H4 (cell line): ENCODE measurements around the gene MRTFA. TPM values are rescaled to one million over a fixed set of nuclear protein-coding genes. Genes with fewer than 3 reads are reported as not detected.

ENCODE experiments used
- DNase-seq: peaks from one replicate; pipeline ENCODE4 v3.0.0-alpha.2; 2015; ENCODE audit warnings: low spot score
- total RNA-seq: library from RNA; depleted of rRNA; stranded (reverse); fragments of >200 nt; shearing (Covaris generic); gene quantifications from 2 replicates; pipeline ENCODE4 v1.2.3, GENCODE V29; 2014

Gene MRTFA
- total RNA-seq, 1 experiment from 2014 or later: 20.5 TPM

DNA sequence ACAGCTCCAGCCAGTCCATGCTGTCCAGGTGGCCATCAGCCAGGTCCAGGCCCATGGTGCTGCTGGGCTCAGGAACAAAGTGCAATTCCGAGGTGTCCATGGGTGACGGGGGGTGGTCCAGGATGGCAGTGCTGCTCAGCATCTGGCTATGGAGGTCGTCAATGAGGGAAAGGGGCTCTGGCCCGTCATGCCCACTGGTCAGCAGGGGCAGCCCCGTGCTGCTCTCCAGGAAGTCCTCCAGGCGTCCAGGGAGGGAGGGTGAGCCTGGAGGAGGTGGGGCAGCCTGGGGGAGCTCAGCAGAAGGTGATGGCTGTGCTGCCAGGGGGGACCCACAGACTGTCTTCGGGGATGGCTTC, 225.0 kb downstream of the MRTFA start:
- no peak for DNase-seq

DNA sequence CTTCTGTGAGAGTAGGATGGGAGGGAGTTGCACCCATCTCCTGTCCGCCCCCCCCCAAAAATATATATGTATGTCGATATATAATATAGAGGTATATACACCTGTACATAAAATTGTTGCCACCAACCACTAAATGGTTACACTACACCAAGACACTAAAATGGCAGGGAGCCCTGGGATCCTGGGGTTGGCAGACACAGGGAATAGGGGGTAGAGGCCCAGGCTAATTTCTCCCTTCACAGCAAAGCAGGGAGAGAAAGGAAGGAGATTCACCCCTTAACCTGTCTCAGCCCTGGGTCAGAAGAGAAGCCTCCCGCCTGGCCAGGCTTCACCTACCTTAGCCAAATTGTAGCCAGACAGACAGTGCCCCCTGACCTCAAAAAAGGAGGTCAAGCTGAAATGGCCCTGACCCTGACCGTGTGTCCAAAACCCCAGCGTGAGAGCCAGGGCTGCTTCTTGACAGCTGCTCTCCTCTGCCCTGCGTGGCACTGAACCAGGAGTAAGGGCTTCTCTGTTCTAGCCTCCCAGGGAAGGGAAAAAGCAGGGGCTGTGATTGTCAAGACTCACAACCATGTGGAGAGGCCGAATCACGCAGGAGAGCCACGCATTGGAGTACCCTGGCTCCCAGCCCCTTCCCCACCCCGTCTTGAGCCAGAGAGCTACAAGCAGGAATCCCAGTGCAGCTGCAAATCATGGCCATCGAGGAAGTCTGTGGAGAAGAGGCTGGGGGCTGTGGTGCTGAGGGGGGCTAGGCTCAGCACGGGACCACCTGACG, 225.6 kb downstream of the MRTFA start:
- no peak for DNase-seq

DNA sequence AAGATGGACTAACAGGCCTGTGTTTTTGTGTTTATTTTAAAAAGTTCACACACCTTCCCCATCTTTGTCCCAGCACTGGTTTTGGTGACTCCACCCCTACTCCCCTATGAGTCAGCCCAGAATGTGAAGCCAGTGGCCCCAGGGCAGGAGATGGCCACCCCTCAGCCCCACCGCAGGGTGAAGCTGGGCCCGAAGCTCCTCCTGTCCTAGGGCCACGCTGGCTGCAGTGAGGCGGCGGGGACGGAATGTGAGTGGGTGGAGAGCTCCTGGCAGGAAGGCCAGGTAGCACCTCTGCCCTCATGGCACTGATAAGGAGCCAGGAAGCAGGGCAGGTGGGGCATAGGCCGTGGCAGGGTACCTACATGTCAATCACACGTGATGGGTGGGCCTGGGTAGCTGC, 226.2 kb downstream of the MRTFA start:
- DNase-seq: no peak

DNA sequence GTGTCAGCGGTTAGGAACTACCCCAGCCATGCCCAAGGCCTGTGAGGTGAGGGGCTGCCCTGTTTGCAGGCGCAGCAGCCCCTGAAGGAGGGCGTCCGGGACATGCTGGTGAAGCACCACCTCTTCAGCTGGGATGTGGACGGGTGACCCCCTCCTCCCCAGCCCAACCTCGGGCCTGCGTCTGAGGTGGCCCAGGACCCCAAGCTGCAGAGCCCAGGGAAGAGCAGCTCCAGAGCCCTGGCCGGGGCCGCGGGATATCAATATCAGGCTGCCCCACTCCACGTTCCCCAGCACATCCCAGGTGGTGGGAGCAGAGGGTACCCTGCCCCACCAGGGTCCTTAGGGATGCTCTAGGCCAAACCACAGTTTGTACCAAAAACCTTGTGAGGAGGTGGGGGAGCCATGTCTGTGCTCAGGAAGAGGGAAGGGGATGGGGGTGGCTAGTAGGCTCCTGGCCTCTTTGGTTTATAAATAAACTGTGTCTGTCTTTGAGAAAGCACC, 226.9 kb downstream of the MRTFA start:
- no peak for DNase-seq

DNA sequence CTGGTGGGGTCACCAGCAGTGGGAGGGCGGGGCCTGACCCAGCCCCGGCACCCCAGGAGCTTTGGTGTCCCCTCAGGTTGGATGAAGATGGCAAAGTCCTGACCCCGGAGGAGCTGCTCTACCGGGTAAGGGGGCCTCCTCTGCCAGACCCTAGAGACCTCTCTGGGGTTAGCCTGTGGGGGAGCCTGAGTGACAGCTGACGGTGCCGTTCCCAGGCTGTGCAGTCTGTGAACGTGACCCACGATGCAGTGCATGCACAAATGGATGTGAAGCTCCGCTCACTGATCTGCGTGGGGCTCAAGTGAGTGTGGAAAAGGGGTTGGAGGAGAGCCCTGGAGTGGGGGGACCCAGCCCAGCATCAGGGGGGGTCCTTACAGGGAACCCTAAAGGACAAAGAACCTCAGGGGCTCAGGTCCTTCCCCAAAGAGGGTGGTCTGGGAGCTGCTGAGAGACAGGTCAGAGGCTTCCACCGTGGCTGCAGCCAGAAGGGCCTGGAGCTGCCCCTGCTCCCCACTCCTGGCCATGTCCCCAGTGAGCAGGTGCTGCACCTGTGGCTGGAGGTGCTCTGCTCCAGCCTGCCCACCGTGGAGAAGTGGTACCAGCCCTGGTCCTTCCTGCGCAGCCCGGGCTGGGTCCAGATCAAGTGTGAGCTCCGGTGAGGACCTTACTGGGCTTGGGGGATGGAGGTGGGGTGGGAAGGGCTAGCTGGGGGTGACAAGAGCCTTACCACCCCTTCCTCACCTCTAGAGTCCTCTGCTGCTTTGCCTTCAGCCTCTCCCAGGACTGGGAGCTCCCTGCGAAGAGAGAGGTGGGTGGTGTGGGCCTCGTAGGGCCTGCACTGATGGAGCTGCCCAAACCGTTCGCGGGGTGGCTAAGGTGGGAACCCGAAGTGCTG, 227.6 kb downstream of the MRTFA start:
- DNase-seq: no peak

DNA sequence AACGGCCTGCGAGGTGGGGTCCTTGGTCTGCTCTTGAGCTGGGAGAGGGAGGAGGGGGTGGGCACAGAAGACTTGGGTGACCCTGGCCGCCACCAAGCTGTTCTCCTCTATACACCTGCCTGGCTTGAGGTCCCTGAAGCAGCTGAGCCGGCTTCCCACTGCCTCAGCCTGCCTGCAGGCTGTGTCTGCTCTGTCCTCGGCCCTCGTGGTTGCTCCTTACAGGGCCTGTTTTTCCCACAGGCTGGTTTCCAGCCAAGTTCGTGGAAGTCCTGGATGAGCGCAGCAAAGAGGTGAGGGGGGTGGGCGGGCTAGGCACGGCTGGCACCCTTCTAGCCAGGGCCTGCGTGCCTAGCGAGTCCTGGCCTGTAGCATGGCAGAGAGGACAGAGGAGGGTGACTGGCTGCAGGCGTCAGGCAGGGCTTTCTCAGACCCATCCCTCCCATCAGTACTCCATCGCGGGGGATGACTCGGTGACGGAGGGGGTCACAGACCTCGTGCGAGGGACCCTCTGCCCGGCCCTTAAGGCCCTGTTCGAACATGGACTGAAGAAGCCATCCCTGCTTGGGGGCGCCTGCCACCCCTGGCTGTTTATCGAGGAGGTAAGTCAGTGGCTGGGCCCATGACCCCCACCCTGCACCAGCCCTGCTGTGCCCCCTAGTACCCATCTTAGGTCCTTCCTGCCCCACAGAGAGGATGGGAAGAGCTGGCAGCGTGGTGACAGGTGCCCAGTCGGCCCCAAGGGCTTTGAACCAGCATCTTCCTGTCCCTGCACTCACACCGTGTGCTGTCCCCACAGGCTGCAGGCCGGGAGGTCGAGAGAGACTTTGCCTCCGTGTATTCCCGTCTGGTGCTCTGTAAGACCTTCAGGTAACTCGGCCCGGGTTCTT, 228.4 kb downstream of the MRTFA start:
- DNase-seq: no peak

DNA sequence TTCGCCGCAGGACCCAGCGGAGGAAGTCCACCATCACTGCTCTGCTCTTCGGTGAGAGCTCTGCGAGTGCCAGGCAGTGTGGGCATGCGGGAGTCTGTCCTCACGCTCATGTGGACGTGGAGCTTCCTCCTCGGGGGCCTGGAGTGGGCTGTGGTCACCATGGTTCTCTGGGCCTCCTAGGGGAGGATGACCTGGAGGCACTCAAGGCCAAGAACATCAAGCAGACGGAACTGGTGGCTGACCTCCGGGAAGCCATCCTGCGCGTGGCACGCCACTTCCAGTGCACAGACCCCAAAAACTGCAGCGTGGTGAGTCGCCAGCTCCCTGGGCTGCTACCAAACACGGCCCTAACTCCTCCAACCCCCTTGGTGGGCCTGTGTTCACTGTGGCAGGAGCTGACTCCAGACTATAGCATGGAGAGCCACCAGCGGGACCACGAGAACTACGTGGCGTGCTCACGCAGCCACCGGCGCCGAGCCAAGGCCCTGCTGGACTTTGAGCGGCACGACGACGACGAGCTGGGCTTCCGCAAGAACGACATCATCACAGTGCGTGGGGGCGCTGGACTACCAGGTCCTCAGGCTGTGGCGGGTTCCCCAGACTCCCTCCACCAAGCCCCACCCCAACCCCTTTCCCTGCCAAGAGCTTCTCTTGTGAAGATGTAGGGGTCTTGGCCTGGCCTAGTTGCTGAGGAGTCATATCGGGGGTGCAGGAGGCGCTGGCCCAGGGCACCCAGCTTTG, 229.3 kb downstream of the MRTFA start:
- DNase-seq: no peak

DNA sequence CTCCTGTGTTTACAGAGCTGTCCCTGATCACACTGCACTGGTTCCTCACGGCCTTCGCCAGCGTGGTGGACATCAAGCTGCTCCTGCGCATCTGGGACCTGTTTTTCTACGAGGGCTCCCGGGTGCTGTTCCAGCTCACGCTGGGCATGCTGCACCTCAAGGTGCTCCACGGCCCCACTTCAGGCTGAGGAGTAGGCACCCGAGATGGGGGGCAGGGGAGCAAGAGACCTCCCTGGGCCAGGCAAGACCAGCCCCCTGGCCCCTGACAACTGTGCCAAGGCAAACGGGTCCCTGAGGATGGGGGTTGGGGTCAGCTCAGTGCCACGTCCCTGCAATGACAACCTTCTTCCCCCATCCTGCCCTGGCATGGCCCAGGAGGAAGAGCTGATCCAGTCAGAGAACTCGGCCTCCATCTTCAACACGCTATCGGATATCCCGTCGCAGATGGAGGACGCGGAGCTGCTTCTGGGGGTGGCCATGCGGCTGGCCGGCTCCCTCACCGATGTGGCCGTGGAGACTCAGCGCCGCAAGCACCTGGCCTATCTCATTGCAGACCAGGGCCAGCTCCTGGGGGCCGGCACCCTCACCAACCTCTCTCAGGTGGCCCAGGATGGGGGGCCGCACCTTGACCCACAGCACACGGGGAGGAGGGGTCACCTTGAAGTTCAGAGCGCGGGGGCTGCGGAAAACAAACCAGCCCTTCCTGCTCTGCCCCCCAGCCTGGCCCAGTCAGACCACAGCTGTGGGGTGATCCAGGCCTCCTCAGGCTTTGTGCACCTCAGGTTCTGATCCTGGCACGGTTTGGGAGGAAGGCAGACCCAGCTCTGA, 230.2 kb downstream of the MRTFA start:
- no peak for DNase-seq

DNA sequence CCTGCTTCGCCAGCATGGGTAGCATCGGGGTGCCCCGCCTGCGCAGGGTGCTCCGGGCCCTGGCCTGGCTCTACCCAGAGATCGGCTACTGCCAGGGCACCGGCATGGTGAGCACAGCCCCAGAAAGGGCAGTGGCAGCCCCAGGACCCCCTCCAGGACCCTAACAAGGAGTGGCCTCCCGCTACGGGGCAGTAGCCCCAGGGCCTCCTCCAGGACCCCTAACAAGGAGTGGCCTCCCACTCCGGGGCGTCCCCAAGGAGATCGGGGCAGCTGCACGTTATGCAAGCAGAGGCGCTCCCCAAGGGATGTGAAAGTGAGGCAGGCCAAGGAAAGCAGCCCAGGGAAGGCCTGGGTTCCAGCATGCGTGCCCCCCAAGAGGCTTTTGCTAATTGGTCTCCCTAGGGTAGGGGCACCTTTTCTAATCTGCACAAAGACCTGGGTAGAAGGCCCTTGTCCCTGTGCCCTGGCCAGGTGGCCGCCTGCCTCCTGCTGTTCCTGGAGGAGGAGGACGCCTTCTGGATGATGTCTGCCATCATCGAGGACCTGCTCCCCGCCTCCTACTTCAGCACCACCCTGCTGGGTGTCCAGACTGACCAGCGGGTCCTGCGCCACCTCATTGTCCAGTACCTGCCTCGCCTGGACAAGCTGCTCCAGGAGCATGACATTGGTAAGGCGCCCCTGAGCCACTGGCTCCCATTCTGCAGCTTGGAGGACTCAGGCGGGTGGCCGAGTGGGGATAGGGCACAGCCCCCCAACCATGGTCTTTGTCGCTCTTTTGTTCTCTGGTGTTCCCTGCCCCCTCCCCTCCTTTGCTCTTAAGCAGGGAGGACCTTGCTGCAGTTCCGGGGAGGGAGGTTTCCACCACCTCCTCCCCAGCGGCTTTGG, 231.1 kb downstream of the MRTFA start:
- no peak for DNase-seq

DNA sequence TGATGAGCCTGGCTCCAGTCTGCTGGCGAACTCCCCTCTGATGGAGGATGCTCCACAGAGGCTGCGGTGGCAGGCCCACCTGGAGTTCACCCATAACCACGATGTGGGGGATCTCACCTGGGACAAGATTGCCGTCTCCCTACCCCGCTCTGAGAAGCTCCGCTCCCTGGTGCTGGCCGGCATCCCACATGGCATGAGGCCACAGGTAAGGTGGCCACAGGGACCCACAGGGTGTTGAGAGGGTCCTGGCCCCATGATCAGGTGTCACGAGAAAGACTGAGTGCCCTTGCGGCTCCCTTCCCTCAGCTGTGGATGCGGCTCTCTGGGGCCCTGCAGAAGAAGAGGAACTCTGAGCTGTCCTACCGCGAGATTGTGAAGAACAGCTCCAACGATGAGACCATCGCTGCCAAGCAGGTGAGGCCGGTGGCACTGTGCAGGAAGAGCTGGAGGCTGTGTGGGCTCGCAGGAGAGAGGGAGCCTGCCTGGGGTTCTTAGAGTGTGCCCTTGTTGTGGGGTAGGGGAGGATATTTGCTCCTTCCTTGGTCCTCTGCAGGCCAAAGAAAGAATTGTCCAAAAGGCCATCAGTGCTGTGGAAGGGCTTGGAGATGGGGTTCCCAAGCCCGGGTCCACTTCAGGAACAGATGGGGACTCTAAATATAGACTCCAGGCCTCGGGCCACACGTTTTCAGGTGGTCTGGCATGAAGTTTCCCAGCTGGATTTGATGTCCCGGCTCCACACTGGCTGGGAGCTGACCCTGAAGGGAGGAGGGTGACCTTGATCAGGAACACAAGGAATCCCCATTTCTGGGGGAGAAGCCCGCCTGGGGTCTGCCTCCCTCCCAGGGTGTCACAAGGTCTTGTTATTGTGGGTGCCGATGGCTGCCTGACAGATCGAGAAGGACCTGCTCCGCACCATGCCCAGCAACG, 232.0 kb downstream of the MRTFA start:
- no peak for DNase-seq

DNA sequence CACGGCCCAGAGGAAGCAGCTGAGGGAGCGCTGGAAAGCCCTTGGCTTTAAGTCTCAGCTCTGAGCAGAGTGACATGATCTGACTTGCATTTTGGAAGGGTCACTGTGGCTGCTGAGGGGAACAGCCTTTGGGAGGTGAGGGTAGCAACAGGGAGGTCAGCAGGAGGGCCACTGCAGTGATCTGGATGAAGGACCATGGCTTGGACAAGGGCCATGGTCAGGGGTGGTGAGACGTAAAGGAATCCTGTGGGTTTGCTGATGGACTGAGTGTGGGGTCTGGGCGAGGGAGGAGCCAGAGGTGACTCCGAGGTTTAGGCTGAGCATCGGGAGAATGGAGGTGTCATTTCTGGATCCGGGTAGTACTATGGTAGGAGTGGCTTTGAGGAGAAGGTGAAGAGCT, 232.9 kb downstream of the MRTFA start:
- no peak for DNase-seq

DNA sequence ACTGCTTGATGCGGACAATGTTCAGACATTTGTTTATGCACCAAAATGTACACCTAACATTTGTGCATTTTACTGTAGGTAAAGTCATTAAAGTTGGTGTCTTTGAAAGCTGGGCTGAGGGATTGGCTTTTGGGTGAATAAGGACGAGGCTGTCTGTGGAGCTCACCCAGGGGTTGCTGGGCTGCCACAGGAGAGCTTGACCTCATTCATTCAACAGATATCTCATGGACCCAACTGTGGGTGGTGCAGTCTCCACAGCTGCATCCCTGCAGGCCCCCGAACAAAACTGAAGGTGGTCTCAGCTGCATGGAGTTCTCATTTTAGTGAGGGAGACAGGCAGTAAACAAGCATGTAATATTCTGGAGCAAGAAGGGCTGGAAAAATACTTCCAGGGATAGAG, 233.4 kb downstream of the MRTFA start:
- no peak for DNase-seq

DNA sequence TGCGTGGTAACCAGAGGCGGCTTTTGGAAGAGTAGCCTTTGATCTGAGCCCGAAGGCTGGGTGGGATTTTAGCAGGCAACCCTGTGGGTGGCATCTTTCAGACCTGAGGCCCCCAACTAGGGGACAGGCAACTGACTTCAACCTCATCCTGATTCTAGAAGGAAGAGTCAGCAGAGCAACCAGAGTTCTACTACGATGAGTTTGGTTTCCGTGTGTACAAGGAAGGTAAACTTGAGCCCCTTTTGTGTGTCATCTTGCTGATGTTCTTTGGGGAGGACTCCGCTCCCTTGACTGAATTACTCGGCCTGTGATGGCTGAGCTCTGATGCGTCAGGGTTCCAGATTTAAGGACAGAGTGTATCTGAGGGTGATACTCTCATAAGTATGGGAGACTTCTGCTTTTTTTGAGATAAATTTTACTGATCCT, 234.5 kb downstream of the MRTFA start:
- no peak for DNase-seq

DNA sequence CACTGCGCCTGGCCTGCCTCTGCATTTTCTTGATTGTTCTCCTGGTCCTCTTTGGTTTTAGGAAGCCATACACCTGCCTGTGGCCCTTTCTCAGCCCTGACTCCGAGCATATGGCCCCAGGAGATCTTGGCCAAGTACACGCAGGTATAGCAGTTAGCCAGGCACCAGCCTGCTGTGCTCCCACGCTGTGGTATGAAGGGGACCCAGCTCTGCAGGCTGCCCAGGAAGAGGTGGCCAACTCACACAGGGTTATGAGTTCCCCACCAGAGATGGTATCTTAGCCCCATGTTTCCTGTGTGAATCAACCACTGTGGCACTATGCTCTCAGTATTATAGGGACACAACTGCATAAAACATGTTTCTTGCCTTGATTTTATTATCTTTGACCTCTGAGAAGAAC, 235.0 kb downstream of the MRTFA start:
- no peak for DNase-seq

DNA sequence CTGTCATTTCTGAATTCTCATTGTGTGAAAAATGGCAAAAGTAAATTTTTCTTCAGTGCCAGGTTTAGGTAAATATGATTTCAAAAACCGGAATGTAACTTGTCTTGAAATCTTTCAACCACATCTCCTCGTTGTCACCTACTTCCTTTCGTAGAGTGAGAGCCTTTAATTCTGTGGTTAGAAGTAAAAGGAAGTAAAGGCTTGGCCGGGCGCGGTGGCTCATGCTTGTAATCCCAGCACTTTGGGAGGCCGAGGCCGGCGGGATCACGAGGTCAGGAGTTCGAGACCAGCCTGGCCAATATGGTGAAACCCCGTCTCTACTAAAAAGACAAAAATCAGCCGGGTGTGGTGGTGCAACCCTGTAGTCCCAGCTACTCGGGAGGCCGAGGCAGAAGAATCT, 236.4 kb downstream of the MRTFA start:
- DNase-seq: no peak

DNA sequence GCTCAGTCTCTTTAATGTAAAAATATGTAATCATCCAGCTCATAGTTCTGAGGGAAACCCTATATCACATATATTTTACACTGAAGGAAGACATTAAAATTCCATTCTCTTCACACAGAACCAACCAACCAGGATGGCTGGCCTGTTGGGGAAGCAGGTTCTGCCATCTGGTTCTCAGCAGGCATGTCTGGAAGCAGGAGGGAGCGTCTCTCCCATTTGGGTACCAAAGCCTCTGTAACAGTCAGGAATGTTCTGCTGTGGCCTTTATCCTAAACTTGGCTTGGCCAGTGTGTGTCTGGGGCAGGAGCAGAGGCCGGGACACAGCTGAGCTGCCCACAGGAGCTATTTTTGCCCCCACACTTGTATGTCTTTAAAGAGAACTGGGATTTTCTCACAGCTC, 236.9 kb downstream of the MRTFA start:
- DNase-seq: no peak

DNA sequence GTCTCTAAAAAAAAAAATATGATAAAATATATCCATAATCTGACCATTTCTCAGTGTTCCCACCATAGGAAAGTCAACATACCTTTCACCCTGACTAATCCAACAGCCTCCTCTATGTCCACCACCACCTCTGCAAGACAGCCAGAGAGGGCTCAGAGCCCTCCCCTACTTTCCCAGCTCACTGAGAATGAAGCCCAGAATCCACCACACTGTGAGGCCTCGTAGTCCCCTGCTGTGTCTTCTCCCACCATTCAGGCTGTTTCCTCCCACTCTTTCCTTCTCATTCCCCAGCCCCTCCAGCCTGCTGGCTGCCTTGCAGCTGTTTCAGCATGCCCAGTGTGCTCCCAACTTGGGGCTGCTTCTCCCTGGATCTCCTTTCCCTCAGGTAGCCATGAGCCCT, 239.1 kb downstream of the MRTFA start:
- DNase-seq: no peak

DNA sequence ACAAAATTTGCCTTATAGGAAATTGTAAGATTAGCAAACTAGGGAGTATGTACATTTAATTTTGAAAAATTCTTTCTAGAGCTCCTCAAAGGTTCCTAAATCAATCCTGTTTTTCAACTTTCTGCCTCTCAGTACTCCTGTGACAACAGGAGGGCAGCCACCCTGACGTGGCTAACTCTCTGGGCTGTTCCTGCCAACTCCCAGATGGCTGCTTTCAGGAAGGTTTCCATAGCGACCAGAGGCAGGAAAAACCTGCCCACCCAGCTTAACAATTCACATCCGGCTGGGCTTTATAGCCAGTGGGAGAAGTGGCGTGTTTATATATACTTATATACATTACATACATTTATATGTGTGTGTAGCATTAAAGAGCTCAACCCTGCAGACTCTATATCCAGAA, 239.6 kb downstream of the MRTFA start:
- DNase-seq: no peak
